Left lung (tissue), 10 donors: Measurements from ENCODE around the gene CCDC134. TPM values are rescaled to one million over a fixed set of nuclear protein-coding genes. Genes with fewer than 3 reads are reported as not detected.
A peak's percentile ranks its signal among the peaks of the same experiment; 100 is the strongest.
"Not testable (repeated sequence)": the region's sequence is repeated elsewhere in the genome, so short reads cannot be mapped to it uniquely, and the experiment has no call there.

Source experiments
- ATAC-seq: fragments of 200-7000 bp; cut with Tn5 transposase; one replicate; pipeline ENCODE4 v1.9.1; 2020; ENCODE audit warnings: moderate library complexity
- DNase-seq, 4 donors: peaks; one replicate each; pipeline ENCODE4 v3.0.0-alpha.2; 2013 to 2020
- H3K27ac ChIP-seq, 2 donors: fragments of 200-600 bp; sonication (generic) in 1 of 2; one replicate each; pipeline versions ENCODE4 v1.5.0 to v1.8.0; 2020 to 2021
- H3K27me3 ChIP-seq, 2 donors: fragments of 200-600 bp; sonication (generic) in 1 of 2; one replicate each; pipeline versions ENCODE4 v1.5.0 to v1.8.0; 2020 to 2021
- H3K36me3 ChIP-seq, 2 donors: fragments of 200-600 bp; sonication (generic) in 1 of 2; one replicate each; pipeline versions ENCODE4 v1.5.0 to v1.8.0; 2020 to 2021
- H3K4me1 ChIP-seq, 2 donors: fragments of 200-600 bp; one replicate each; pipeline ENCODE4 v1.8.0; 2021
- H3K4me3 ChIP-seq, 2 donors: fragments of 200-600 bp; sonication (generic) in 1 of 2; one replicate each; pipeline versions ENCODE4 v1.5.0 to v1.8.0; 2020 to 2021; ENCODE audit warnings: mild to moderate bottlenecking in 1 of 2
- H3K9me3 ChIP-seq, 2 donors: fragments of 200-600 bp; sonication (generic) in 1 of 2; one replicate each; pipeline versions ENCODE4 v1.5.0 to v1.8.0; 2020 to 2021
- intact Hi-C, 2 donors: fragments of 100-400 bp; cut with DNase I; formaldehyde crosslinking; loops; one replicate each; pipeline versions ENCODE4 v1.11.2 to v1.14.2; 2022
- polyA plus RNA-seq, 6 donors: library from polyadenylated mRNA; unstranded; fragments of 120-200 nt; gene quantifications; one replicate each; pipeline ENCODE4 v1.2.1, GENCODE V29; 2013; ENCODE audit not compliant: insufficient read length in 6 of 6
- total RNA-seq, 2 donors: library from RNA; stranded (reverse); fragmentation: NEBNext Ultra II Directional; extraction: Animal tissue kit (Norgen Biotek cat#: 25700); gene quantifications; one replicate each; pipeline ENCODE4 v1.2.1, GENCODE V29; 2021
- TF ChIP-seq, protein P1 (sequence below), 2 donors: fragments of 200-600 bp; sonication (generic) in 1 of 2; IDR thresholded peaks; one replicate each; pipeline versions ENCODE4 v1.5.0 to v1.8.0; 2021; ENCODE audit warnings: antibody characterized with exemption in 2 of 2
- donor health status: DM: no; HTN: yes; CAD: no.
- donor health status: DM: no; HTN: no; CAD: no.

CCDC134 gene
- total and polyA plus RNA-seq, 8 donors, result 7.9 to 14.1 (median 9.8) TPM

DNA sequence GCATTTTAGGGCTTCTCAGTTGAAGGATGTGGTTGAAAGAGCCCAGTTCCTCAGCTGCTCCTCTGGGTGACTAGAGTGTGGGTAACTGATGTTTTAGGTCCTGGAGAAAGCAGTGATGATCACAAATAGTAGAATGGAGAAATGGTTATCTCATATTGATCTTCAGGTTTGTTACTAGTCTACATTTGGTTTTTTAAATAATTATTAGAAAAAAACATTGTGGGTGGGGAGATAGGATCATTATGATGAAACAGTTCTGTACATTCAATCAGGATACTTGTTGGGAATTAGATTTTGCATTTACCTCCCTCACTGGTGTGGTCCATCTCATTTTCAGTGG lies 57.4 kb downstream of the CCDC134 start:
- Histone ChIP-seq H3K4me1 (peaks cover 8 to 61% of the 10 kb centered on the region in 2 donors), H3K27ac (no peak overlapping the region), H3K27me3 (no peaks in the 10 kb centered on the region), H3K36me3 (no peaks in the 10 kb centered on the region), H3K9me3 (no peaks in the 10 kb centered on the region), H3K4me3 (no peak overlapping the region)
- DNase-seq, result no peak
- intact Hi-C loops, result no loop called here
- no peak for ATAC-seq
- TF ChIP-seq, protein P1, sequence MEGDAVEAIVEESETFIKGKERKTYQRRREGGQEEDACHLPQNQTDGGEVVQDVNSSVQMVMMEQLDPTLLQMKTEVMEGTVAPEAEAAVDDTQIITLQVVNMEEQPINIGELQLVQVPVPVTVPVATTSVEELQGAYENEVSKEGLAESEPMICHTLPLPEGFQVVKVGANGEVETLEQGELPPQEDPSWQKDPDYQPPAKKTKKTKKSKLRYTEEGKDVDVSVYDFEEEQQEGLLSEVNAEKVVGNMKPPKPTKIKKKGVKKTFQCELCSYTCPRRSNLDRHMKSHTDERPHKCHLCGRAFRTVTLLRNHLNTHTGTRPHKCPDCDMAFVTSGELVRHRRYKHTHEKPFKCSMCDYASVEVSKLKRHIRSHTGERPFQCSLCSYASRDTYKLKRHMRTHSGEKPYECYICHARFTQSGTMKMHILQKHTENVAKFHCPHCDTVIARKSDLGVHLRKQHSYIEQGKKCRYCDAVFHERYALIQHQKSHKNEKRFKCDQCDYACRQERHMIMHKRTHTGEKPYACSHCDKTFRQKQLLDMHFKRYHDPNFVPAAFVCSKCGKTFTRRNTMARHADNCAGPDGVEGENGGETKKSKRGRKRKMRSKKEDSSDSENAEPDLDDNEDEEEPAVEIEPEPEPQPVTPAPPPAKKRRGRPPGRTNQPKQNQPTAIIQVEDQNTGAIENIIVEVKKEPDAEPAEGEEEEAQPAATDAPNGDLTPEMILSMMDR (IDR thresholded peaks at IDR 0.05), result no peak

DNA sequence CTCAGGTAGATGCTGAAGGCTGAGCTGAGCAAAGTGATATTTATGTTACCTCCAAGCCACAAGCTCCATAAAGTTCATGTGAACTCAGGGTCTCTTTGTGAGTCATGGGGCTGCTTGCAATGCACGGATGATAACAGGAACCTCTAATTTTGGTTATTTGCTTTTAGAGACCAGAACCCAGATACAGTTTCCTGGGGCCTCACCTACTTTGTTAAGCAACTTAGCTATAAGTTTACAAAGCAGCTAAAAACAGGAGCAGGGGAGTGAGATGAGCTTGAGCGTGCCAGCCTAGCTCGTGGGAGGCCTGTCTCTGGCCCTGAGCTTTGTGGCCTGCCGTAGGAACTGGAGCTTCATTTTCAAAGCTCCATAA lies 61.7 kb downstream of the CCDC134 start:
- Histone ChIP-seq H3K9me3 (no peaks in the 10 kb centered on the region), H3K27ac (peak overlapping the region; percentile 63 to 74), H3K36me3 (peaks cover 0 to 10% of the 10 kb centered on the region in 2 donors), H3K27me3 (no peaks in the 10 kb centered on the region), H3K4me1 (peaks cover 8 to 64% of the 10 kb centered on the region in 2 donors), H3K4me3 (no peak overlapping the region)
- intact Hi-C loops, result no loop called here
- ATAC-seq (peak; percentile 3), DNase-seq (no peak)
- TF ChIP-seq, protein P1 (IDR thresholded peaks at IDR 0.05), result no peak

DNA sequence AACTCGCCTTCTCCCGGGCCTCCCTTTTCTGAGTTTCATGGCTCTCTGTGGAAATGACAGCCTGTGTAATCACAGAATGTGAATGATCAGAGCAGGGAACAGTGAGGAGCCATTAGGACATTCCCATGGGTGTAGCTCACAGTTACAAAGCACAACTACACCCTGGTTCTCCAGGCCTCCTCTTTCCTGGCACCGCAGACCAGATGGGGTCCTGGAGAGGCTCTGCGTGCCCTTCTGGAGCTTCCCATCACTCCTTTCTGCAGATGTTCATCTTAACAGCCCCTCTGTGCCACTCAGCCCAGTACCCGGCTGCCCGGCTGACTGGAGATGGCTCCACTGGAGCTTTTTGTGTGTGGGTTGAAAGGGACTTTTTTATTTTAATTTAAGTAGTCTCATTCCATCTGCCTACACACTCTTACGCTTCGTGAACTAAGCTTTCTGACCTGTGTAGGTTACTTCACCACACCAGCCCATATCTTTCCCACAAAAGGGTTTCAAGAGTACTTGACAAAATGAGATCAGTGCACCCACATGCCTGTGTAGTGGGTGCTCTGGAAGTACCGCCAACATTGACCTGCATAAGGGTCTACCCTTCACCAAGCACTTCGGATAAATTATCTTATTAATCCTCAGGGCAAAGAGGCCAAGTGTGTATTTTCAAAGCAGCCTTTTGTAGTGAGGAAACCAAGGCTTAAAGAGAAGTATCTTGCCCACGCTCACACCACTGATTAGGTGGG lies 62.2 kb downstream of the CCDC134 start:
- Histone ChIP-seq H3K27me3 (no peaks in the 10 kb centered on the region), H3K9me3 (no peaks in the 10 kb centered on the region), H3K27ac (peak overlapping the region; percentile 63 to 74), H3K4me3 (no peak overlapping the region), H3K4me1 (peaks cover 8 to 58% of the 10 kb centered on the region in 2 donors), H3K36me3 (peaks cover 0 to 16% of the 10 kb centered on the region in 2 donors)
- DNase-seq, result peak in 1 of 4 donors; percentile 36
- TF ChIP-seq, protein P1 (IDR thresholded peaks at IDR 0.05), result no peak
- intact Hi-C loops, result no loop called here
- peak; percentile 87 for ATAC-seq

DNA sequence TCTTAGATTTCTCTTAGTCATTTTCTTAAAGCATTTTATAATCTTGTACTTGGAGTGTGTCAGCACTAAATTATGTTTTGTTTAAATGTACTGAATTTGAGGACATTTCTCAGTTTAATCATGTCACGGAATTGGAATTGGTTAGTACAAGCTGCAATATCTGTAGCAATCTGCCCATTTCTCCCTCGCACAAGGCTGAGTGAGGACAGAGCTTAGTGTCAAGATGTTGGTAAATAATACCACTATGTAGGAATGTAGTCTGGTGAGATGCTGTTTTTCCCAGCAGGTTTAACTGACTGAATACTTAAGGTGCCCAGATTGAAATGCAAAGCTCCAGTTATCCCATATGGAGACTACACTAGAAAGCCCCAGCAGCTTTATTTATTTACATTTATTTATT lies 63.0 kb downstream of the CCDC134 start:
- Histone ChIP-seq H3K27me3 (no peaks in the 10 kb centered on the region), H3K4me3 (no peak overlapping the region), H3K4me1 (peaks cover 8 to 51% of the 10 kb centered on the region in 2 donors), H3K36me3 (peaks cover 0 to 23% of the 10 kb centered on the region in 2 donors), H3K9me3 (no peaks in the 10 kb centered on the region), H3K27ac (peak overlapping the region in 1 of 2 donors; percentile 74)
- TF ChIP-seq, protein P1 (IDR thresholded peaks at IDR 0.05), result no peak
- ATAC-seq, result peak; percentile 82
- DNase-seq, result no peak
- intact Hi-C loops, result no loop called here

DNA sequence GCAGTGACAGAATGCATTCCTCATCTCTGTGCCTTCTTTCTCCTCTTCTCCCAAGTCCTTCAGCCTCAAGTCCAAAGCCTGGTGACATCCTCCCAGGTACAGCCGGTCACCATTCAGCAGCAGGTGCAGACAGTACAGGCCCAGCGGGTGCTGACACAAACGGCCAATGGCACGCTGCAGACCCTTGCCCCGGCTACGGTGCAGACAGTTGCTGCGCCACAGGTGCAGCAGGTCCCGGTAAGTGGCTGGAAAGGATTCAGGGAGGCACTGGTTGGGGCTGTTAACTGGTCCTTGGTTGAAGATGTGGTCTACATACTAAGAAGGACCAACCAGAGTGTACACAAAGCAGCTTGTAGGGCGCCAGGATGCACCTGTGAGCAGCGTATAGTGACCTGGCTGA lies 68.1 kb downstream of the CCDC134 start:
- ATAC-seq (no peak), DNase-seq (no peak)
- TF ChIP-seq, protein P1 (IDR thresholded peaks at IDR 0.05), result no peak
- intact Hi-C loops, result no loop called here
- no peak overlapping the region for H3K4me3 ChIP-seq
- peaks cover 0 to 74% of the 10 kb centered on the region in 2 donors for H3K36me3 ChIP-seq
- H3K27me3 ChIP-seq, result no peaks in the 10 kb centered on the region
- H3K27ac ChIP-seq, result no peak overlapping the region
- H3K4me1 ChIP-seq, result peaks cover 0 to 8% of the 10 kb centered on the region in 2 donors
- H3K9me3 ChIP-seq, result no peaks in the 10 kb centered on the region

DNA sequence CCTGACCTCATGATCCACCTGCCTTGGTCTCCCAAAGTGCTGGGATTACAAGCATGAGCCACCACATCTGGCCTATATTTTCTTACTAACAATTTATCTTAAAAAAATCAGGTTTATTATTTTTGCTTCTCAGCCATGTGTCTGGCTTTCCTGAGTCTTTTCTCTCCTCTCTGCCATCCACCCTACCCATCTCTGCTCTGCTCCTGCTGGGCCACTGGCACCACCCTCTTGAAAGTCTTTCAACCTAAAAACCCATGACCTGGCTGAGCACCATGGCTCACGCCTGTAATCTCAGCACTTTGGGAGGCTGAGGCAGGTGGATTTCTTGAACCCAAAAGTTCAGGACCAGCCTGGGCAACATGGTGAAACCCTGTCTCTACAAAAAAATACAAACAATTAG lies 69.6 kb downstream of the CCDC134 start:
- ATAC-seq, intact Hi-C loops, H3K27me3 ChIP-seq, H3K4me3 ChIP-seq, DNase-seq, H3K27ac ChIP-seq, H3K4me1 ChIP-seq, H3K9me3 ChIP-seq: not testable (repeated sequence)
- peaks cover 7 to 90% of the 10 kb centered on the region in 2 donors for H3K36me3 ChIP-seq
